ENCODE measurements around the gene GULP1. TPM values are rescaled to one million over a fixed set of nuclear protein-coding genes. Genes with fewer than 3 reads are reported as not detected.

The GULP1 gene
- polyA plus RNA-seq, 1 donor from 2014 or later = 10.2 TPM

DNA sequence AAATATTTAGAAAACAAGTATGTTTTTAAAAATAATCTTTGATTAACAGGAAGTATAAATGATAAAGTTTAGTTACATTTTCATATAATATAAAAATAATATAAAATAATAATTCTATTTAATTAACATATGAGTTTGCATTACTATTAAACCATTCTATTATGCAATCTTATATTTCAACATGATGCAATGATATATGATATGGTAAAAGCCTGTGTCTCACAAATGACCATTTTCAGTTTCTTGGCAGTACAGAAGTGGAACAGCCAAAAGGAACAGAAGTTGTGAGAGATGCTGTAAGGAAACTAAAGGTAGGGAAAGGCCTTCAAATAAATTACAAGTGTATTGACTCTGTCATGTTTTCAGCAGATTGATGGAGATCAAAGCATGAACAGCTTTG lies 230.8 kb downstream of the GULP1 start:
- Histone ChIP-seq H2AFZ (ENCODE audit: low read depth, low read length) (no peak overlapping the region), H3K4me2 (ENCODE audit: low read length) (no peak overlapping the region), H3K27me3 (ENCODE audit: insufficient read depth, low read depth, low read length) (no peaks in the 10 kb centered on the region), H4K20me1 (ENCODE audit: insufficient read depth) (no peaks in the 10 kb centered on the region), H3K4me3 (ENCODE audit: low read length) (no peak overlapping the region), H3K9ac (ENCODE audit: low read length) (no peak overlapping the region), H3K9me2 (ENCODE audit: insufficient read depth, low read length) (no peaks in the 10 kb centered on the region), H3K36me3 (ENCODE audit: insufficient read depth, low read length) (no peaks in the 10 kb centered on the region), H3K9me3 (ENCODE audit: low read length) (no peaks in the 10 kb centered on the region), H3K79me2 (replicated peaks; ENCODE audit: insufficient read depth, low read length) (no peaks in the 10 kb centered on the region), H3F3A (ENCODE audit: insufficient read depth, low read length, poor library complexity, severe bottlenecking) (no peaks in the 10 kb centered on the region), H3K27ac (ENCODE audit: low read length) (no peak overlapping the region)
- no peak for TF ChIP-seq TAF1 (IDR thresholded peaks at IDR 0.05; ENCODE audit: low read depth)

DNA sequence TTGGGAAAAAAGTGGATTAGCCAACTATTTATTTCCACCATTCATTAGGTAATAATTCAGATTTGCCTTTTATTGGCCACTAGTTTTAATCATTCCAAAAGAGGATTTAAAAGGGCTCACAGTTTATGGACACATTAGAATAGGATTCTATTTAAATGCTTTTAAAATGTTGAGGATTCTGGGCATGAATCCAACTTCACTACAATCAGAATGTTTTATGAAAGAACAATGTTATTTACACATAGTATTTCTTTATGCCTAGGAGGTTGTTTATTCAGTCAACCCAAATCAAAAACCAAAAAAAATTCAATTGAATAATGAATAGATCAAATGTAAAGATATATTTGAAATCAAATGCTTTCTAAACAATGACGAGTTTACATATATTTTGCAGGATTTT lies 232.2 kb downstream of the GULP1 start:
- TF ChIP-seq POLR2AphosphoS5 (IDR thresholded peaks at IDR 0.05) = no peak
- no peak for TF ChIP-seq EP300 (conservative IDR thresholded peaks at IDR 0.05; ENCODE audit: poor library complexity, severe bottlenecking)
- TF ChIP-seq, protein P1, sequence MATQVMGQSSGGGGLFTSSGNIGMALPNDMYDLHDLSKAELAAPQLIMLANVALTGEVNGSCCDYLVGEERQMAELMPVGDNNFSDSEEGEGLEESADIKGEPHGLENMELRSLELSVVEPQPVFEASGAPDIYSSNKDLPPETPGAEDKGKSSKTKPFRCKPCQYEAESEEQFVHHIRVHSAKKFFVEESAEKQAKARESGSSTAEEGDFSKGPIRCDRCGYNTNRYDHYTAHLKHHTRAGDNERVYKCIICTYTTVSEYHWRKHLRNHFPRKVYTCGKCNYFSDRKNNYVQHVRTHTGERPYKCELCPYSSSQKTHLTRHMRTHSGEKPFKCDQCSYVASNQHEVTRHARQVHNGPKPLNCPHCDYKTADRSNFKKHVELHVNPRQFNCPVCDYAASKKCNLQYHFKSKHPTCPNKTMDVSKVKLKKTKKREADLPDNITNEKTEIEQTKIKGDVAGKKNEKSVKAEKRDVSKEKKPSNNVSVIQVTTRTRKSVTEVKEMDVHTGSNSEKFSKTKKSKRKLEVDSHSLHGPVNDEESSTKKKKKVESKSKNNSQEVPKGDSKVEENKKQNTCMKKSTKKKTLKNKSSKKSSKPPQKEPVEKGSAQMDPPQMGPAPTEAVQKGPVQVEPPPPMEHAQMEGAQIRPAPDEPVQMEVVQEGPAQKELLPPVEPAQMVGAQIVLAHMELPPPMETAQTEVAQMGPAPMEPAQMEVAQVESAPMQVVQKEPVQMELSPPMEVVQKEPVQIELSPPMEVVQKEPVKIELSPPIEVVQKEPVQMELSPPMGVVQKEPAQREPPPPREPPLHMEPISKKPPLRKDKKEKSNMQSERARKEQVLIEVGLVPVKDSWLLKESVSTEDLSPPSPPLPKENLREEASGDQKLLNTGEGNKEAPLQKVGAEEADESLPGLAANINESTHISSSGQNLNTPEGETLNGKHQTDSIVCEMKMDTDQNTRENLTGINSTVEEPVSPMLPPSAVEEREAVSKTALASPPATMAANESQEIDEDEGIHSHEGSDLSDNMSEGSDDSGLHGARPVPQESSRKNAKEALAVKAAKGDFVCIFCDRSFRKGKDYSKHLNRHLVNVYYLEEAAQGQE (IDR thresholded peaks at IDR 0.05; ENCODE audit: borderline replicate concordance) = no peak
- TF ChIP-seq EZH2 (IDR thresholded peaks at IDR 0.05; ENCODE audit: borderline replicate concordance, insufficient read depth, low read length, poor library complexity, severe bottlenecking) = no peak
- TF ChIP-seq RAD21 (conservative IDR thresholded peaks at IDR 0.05) = no peak
- TF ChIP-seq, protein P2, sequence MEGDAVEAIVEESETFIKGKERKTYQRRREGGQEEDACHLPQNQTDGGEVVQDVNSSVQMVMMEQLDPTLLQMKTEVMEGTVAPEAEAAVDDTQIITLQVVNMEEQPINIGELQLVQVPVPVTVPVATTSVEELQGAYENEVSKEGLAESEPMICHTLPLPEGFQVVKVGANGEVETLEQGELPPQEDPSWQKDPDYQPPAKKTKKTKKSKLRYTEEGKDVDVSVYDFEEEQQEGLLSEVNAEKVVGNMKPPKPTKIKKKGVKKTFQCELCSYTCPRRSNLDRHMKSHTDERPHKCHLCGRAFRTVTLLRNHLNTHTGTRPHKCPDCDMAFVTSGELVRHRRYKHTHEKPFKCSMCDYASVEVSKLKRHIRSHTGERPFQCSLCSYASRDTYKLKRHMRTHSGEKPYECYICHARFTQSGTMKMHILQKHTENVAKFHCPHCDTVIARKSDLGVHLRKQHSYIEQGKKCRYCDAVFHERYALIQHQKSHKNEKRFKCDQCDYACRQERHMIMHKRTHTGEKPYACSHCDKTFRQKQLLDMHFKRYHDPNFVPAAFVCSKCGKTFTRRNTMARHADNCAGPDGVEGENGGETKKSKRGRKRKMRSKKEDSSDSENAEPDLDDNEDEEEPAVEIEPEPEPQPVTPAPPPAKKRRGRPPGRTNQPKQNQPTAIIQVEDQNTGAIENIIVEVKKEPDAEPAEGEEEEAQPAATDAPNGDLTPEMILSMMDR (IDR thresholded peaks at IDR 0.05; ENCODE audit: poor library complexity, severe bottlenecking) = no peak
- no peak for TF ChIP-seq TAF1 (IDR thresholded peaks at IDR 0.05; ENCODE audit: low read depth)
- no peak for TF ChIP-seq MXI1 (conservative IDR thresholded peaks at IDR 0.05; ENCODE audit: poor library complexity, severe bottlenecking)
- TF ChIP-seq SMC3 (conservative IDR thresholded peaks at IDR 0.05; ENCODE audit: poor library complexity) = no peak
- Histone ChIP-seq H3K27ac (ENCODE audit: low read length) (no peak overlapping the region), H3K36me3 (ENCODE audit: insufficient read depth, low read length) (no peaks in the 10 kb centered on the region), H4K20me1 (ENCODE audit: insufficient read depth) (no peaks in the 10 kb centered on the region), H3F3A (ENCODE audit: insufficient read depth, low read length, poor library complexity, severe bottlenecking) (no peaks in the 10 kb centered on the region), H3K27me3 (ENCODE audit: insufficient read depth, low read depth, low read length) (no peaks in the 10 kb centered on the region), H3K79me2 (replicated peaks; ENCODE audit: insufficient read depth, low read length) (no peaks in the 10 kb centered on the region), H3K9me2 (ENCODE audit: insufficient read depth, low read length) (no peaks in the 10 kb centered on the region), H3K4me2 (ENCODE audit: low read length) (no peak overlapping the region), H3K9me3 (ENCODE audit: low read length) (no peaks in the 10 kb centered on the region), H3K4me3 (ENCODE audit: low read length) (no peak overlapping the region), H2AFZ (ENCODE audit: low read depth, low read length) (no peak overlapping the region), H3K9ac (ENCODE audit: low read length) (no peak overlapping the region)

All from neural cell (in vitro differentiated cells).